ENCODE measurements around the gene ZNHIT2. TPM values are rescaled to one million over a fixed set of nuclear protein-coding genes. Genes with fewer than 3 reads are reported as not detected.

Gene ZNHIT2
- total and polyA plus RNA-seq, 8 donors = 3.1 to 10.6 (median 5.8) TPM

DNA sequence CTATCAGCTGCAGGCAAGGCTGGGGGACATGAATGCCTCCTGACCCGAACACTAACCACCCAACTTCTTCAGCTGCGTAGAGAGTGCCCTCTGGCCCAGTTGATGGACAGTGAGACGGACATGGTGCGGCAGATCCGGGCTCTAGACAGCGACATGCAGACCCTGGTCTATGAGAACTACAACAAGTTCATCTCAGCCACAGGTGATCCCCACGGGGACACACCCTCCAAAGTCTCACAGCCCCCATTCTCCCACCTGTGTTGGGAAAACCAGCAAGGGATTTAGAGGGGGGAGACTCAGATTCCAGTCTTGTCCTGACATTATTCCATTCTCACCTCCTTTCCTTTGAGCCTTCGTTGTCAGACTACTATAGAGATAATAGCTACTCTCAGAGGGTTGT, 20.6 kb downstream of the ZNHIT2 start:
- Histone ChIP-seq H3K36me3 (no peaks in the 10 kb centered on the region), H3K4me3 (peak overlapping the region; percentile 74 to 89), H3K27me3 (no peaks in the 10 kb centered on the region), H3K9me3 (no peaks in the 10 kb centered on the region), H3K4me1 (peaks cover 3 to 26% of the 10 kb centered on the region in 2 donors), H3K27ac (peak overlapping the region; percentile 87 to 89)
- intact Hi-C loops (cut with DNase I) = no loop called here
- no peak for ATAC-seq
- no peak for DNase-seq
- TF ChIP-seq, protein P1, sequence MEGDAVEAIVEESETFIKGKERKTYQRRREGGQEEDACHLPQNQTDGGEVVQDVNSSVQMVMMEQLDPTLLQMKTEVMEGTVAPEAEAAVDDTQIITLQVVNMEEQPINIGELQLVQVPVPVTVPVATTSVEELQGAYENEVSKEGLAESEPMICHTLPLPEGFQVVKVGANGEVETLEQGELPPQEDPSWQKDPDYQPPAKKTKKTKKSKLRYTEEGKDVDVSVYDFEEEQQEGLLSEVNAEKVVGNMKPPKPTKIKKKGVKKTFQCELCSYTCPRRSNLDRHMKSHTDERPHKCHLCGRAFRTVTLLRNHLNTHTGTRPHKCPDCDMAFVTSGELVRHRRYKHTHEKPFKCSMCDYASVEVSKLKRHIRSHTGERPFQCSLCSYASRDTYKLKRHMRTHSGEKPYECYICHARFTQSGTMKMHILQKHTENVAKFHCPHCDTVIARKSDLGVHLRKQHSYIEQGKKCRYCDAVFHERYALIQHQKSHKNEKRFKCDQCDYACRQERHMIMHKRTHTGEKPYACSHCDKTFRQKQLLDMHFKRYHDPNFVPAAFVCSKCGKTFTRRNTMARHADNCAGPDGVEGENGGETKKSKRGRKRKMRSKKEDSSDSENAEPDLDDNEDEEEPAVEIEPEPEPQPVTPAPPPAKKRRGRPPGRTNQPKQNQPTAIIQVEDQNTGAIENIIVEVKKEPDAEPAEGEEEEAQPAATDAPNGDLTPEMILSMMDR (IDR thresholded peaks at IDR 0.05) = no peak

DNA sequence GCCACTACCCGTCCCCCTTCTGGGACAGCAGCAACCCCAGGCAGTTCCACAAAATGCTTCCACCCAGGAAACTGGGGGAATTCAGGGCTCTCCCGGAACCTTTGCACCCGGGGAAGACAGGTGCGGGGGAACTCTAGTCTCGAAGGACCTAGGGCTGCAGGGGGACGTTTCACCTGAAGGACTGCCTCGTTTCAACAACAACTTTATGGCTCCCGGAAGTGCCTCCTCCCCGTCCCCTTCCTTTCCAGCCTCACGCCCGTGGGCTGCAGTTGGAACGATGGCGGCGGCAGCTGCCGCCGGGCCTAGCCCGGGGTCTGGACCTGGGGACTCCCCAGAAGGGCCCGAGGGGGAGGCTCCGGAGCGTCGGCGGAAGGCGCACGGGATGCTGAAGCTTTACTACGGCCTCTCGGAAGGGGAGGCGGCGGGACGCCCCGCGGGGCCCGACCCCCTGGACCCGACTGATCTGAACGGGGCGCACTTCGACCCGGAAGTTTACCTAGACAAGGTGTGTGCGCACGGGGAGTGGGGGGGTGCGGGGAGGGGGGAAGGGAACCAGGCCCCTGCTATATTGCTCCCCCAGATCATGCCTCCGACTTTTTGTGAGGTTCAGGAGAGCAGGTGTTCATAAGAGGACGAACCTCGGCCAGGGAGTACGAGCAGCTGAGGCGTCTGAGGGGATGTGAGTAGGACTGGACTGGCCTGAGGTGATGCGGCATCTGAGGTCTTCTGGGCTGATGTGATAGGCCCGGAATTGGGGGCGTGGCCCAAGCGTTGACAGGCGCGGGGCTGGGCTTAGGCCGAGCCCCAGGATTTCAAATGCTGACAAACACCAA, 21.3 kb downstream of the ZNHIT2 start, which contains the start of gene VPS51:
Gene VPS51 (plus strand): TSS at position 241 of the 833 bp plus-strand sequence. CDS start 37 bp downstream, at position 278.
- no peaks in the 10 kb centered on the region for H3K36me3 ChIP-seq
- peak within 1 kb of the TSS; percentile 87 to 89 for H3K27ac ChIP-seq
- peak within 1 kb of the TSS; percentile 74 to 89 for H3K4me3 ChIP-seq
- DNase-seq = peak; percentile 81 to 95 (median 88)
- H3K9me3 ChIP-seq = no peaks in the 10 kb centered on the region
- no peaks in the 10 kb centered on the region for H3K27me3 ChIP-seq
- TF ChIP-seq, protein P1 (IDR thresholded peaks at IDR 0.05) = no peak
- intact Hi-C loops (cut with DNase I) = no loop called here
- peaks cover 3 to 24% of the 10 kb centered on the region in 2 donors for H3K4me1 ChIP-seq
- peak; percentile 97 for ATAC-seq

DNA sequence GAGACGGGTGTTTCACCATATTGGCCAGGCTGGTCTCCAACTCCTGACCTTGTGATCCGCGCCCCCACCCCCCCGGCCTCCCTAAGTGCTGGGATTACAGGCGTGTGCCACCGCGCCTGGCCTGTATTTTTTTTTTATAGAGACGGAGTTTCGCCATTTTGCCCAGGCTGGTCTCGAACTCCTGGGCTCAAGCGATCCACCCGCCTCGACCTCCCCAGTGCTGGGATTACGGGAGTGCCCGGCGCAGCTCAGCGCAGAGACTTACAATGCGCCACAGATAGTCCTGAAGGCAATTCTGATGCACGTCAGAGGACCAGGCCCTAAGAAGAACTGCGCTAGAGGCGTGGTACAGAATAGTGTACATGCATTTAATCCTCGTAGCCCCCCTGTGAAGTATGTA, 22.1 kb downstream of the ZNHIT2 start:
- DNase-seq = no peak
- intact Hi-C loops (cut with DNase I) = no loop called here
- no peaks in the 10 kb centered on the region for H3K9me3 ChIP-seq
- H3K27me3 ChIP-seq = no peaks in the 10 kb centered on the region
- H3K27ac ChIP-seq = peak overlapping the region in 1 of 2 donors; percentile 89
- TF ChIP-seq, protein P1 (IDR thresholded peaks at IDR 0.05) = no peak
- peaks cover 3 to 23% of the 10 kb centered on the region in 2 donors for H3K4me1 ChIP-seq
- ATAC-seq = no peak
- no peaks in the 10 kb centered on the region for H3K36me3 ChIP-seq
- peak overlapping the region; percentile 74 to 89 for H3K4me3 ChIP-seq

DNA sequence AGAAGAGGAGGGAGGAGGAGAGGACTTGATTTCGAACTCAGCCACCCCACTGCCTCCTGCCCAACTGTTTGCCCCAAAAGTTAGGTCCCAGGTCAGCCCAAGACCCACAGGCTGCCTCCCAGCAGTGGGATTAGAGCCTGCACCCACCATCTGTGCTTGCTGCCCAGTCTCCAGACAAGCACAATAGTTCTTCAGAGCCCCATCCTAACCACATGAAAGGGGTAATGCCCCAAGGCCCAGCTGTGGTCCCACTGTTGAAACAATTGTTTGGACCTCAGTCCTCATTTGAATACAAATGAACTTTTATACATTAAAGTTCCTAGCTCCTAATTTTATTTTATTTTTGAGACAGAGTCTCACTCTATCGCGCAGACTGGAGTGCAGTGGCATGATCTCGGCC, 26.9 kb downstream of the ZNHIT2 start:
- Histone ChIP-seq H3K27me3 (no peaks in the 10 kb centered on the region), H3K4me1 (peaks cover under 1 to 8% of the 10 kb centered on the region in 2 donors), H3K9me3 (no peaks in the 10 kb centered on the region), H3K27ac (no peak overlapping the region), H3K4me3 (no peak overlapping the region), H3K36me3 (peaks cover 0 to 46% of the 10 kb centered on the region in 2 donors)
- intact Hi-C loops (cut with DNase I) = no loop called here
- TF ChIP-seq, protein P1 (IDR thresholded peaks at IDR 0.05) = no peak
- no peak for DNase-seq
- no peak for ATAC-seq

DNA sequence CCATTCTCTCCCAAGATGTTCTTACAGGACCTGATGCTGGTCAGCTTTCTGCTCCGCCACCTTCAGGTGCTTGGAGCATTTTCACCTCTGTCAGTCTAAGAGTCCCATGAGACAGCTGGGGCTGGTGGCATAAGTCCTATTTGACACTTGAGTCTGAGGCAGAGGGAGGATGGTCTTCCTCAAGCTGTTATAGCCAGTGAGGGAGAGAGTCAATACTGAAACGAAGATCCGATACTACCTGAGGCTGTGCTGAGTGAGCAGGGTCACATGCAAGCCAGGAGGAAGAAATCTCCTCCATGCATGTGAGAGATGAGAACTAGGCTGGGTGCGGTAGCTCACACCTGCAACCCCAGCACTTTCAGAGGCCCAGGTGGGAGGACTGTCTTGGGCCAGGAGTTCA, 27.9 kb downstream of the ZNHIT2 start:
- no peak overlapping the region for H3K27ac ChIP-seq
- H3K9me3 ChIP-seq = no peaks in the 10 kb centered on the region
- H3K36me3 ChIP-seq = peaks cover 0 to 52% of the 10 kb centered on the region in 2 donors
- no peaks in the 10 kb centered on the region for H3K27me3 ChIP-seq
- DNase-seq (no peak), ATAC-seq (no peak)
- intact Hi-C loops (cut with DNase I) = no loop called here
- H3K4me3 ChIP-seq = no peak overlapping the region
- TF ChIP-seq, protein P1 (IDR thresholded peaks at IDR 0.05) = no peak
- H3K4me1 ChIP-seq = peaks cover 9 to 16% of the 10 kb centered on the region in 2 donors

Data from left lung (tissue), 10 donors.